Esophagus (tissue), 2 donors: ENCODE results near the gene DLEC1. TPM values are rescaled to one million over a fixed set of nuclear protein-coding genes. Genes with fewer than 3 reads are reported as not detected.

ENCODE experiments used
- H3K27ac ChIP-seq, 2 donors: one replicate each; pipeline ENCODE4 v1.5.1; 2013; ENCODE audit warnings: low read depth in 2 of 2, mild to moderate bottlenecking in 2 of 2, inconsistent platforms in 1 of 2, low read length in 1 of 2, moderate library complexity in 1 of 2
- H3K27me3 ChIP-seq, 2 donors: one replicate each; pipeline ENCODE4 v1.6.1; 2013; ENCODE audit warnings: low read length in 2 of 2, control low read depth in 1 of 2, mild to moderate bottlenecking in 1 of 2; ENCODE audit not compliant: insufficient read depth in 2 of 2, control insufficient read depth in 1 of 2
- H3K36me3 ChIP-seq, 2 donors: one replicate each; pipeline ENCODE4 v1.6.1; 2013; ENCODE audit warnings: low read length in 1 of 2; ENCODE audit not compliant: control insufficient read depth in 2 of 2, insufficient read depth in 2 of 2
- H3K4me1 ChIP-seq, 2 donors: one replicate each; pipeline ENCODE4 v1.6.1; 2013; ENCODE audit warnings: low read length in 1 of 2; ENCODE audit not compliant: control insufficient read depth in 2 of 2, insufficient read depth in 2 of 2
- H3K4me3 ChIP-seq, 2 donors: one replicate each; pipeline ENCODE4 v1.5.1; 2013; ENCODE audit warnings: low read length in 2 of 2, mild to moderate bottlenecking in 2 of 2, low read depth in 1 of 2, moderate library complexity in 1 of 2
- H3K9me3 ChIP-seq, 2 donors: one replicate each; pipeline ENCODE4 v1.6.1; 2013; ENCODE audit warnings: mild to moderate bottlenecking in 2 of 2, low read depth in 1 of 2, low read length in 1 of 2, moderate library complexity in 1 of 2; ENCODE audit not compliant: control insufficient read depth in 2 of 2, insufficient read depth in 1 of 2
- WGBS, 2 donors: extraction: QIAGEN DNeasy Blood & Tissue Kit; methylation state at CpG; one replicate each; pipeline ENCODE4 v1.1.7; 2013; 5-methylcytosine and 5-hydroxymethylcytosine counted together
- polyA plus RNA-seq, 2 donors: library from polyadenylated mRNA; stranded (reverse); fragments of 200-250 nt; gene quantifications; one replicate each; pipeline ENCODE4 v1.2.3, GENCODE V29; 2013
- donor health status: healthy with polysubstance abuse.
- donor health status: Bipolar disorder and iron deficiency.

Gene DLEC1
- polyA plus RNA-seq, 2 donors: 0.16 to 0.39 TPM

- no peaks in the 10 kb centered on the region for H3K9me3 ChIP-seq
- H3K27ac ChIP-seq: no peak overlapping the region
- no peaks in the 10 kb centered on the region for H3K36me3 ChIP-seq
- H3K27me3 ChIP-seq: no peaks in the 10 kb centered on the region
- 94 to 96% methylated on average over 17 of the region's 17 CpGs for WGBS, 2 donors
- no peak overlapping the region for H3K4me3 ChIP-seq
- H3K4me1 ChIP-seq: peaks cover 1 to 4% of the 10 kb centered on the region in 2 donors
Measured at GRCh38 chr3:38109580-38110313, 70.7 kb downstream of the DLEC1 start.

GRCh38 chr3:38110314-38111050 lies 71.5 kb downstream of the DLEC1 start:
- Histone ChIP-seq H3K27ac (no peak overlapping the region), H3K9me3 (no peaks in the 10 kb centered on the region), H3K27me3 (no peaks in the 10 kb centered on the region), H3K4me1 (peaks cover 1 to 4% of the 10 kb centered on the region in 2 donors), H3K4me3 (no peak overlapping the region), H3K36me3 (no peaks in the 10 kb centered on the region)
- 90 to 96% methylated on average over 6 of the region's 6 CpGs for WGBS, 2 donors

GRCh38 chr3:38111201-38111600 lies 72.2 kb downstream of the DLEC1 start:
- no peaks in the 10 kb centered on the region for H3K36me3 ChIP-seq
- H3K9me3 ChIP-seq: no peaks in the 10 kb centered on the region
- no peaks in the 10 kb centered on the region for H3K27me3 ChIP-seq
- no peak overlapping the region for H3K27ac ChIP-seq
- no peak overlapping the region for H3K4me3 ChIP-seq
- WGBS, 2 donors: 90 to 93% methylated on average over 4 of the region's 4 CpGs
- H3K4me1 ChIP-seq: peaks cover 1 to 4% of the 10 kb centered on the region in 2 donors

GRCh38 chr3:38111696-38112377 lies 72.8 kb downstream of the DLEC1 start:
- no peaks in the 10 kb centered on the region for H3K27me3 ChIP-seq
- no peaks in the 10 kb centered on the region for H3K9me3 ChIP-seq
- WGBS, 2 donors: 77 to 80% methylated on average over 16 of the region's 16 CpGs
- no peak overlapping the region for H3K27ac ChIP-seq
- H3K4me3 ChIP-seq: no peak overlapping the region
- peaks cover 4% of the 10 kb centered on the region in 2 donors for H3K4me1 ChIP-seq
- H3K36me3 ChIP-seq: no peaks in the 10 kb centered on the region

- Histone ChIP-seq H3K9me3 (no peaks in the 10 kb centered on the region), H3K36me3 (no peaks in the 10 kb centered on the region), H3K4me3 (no peak overlapping the region), H3K4me1 (peaks cover 4% of the 10 kb centered on the region in 2 donors), H3K27ac (no peak overlapping the region), H3K27me3 (no peaks in the 10 kb centered on the region)
- WGBS, 2 donors: 83 to 88% methylated on average over 7 of the region's 7 CpGs
Measured at GRCh38 chr3:38112378-38112761, 73.4 kb downstream of the DLEC1 start.

- H3K4me1 ChIP-seq: peaks cover 4 to 7% of the 10 kb centered on the region in 2 donors
- H3K36me3 ChIP-seq: no peaks in the 10 kb centered on the region
- no peak overlapping the region for H3K4me3 ChIP-seq
- H3K9me3 ChIP-seq: no peaks in the 10 kb centered on the region
- 85 to 93% methylated on average over 12 to 13 of the region's 13 CpGs for WGBS, 2 donors
- H3K27me3 ChIP-seq: no peaks in the 10 kb centered on the region
- no peak overlapping the region for H3K27ac ChIP-seq
Measured at GRCh38 chr3:38114052-38114874, 75.3 kb downstream of the DLEC1 start.

- Histone ChIP-seq H3K4me3 (no peak overlapping the region), H3K36me3 (peaks cover 0 to under 1% of the 10 kb centered on the region in 2 donors), H3K27ac (no peak overlapping the region), H3K9me3 (no peaks in the 10 kb centered on the region), H3K27me3 (no peaks in the 10 kb centered on the region), H3K4me1 (peaks cover 4 to 6% of the 10 kb centered on the region in 2 donors)
- WGBS, 2 donors: 79 to 82% methylated on average over 13 of the region's 13 CpGs
Measured at GRCh38 chr3:38114875-38115644, 76.1 kb downstream of the DLEC1 start.

- 60 to 63% methylated on average over 9 of the region's 9 CpGs for WGBS, 2 donors
- Histone ChIP-seq H3K27me3 (no peaks in the 10 kb centered on the region), H3K4me3 (no peak overlapping the region), H3K9me3 (no peaks in the 10 kb centered on the region), H3K4me1 (peaks cover 4 to 6% of the 10 kb centered on the region in 2 donors), H3K36me3 (peaks cover 0 to 8% of the 10 kb centered on the region in 2 donors), H3K27ac (no peak overlapping the region)
Measured at GRCh38 chr3:38115645-38116427, 76.8 kb downstream of the DLEC1 start.
